NB4 (cell line): ENCODE results near the gene UBR2.

Experiments
- MAX ChIP-seq: IDR thresholded peaks from 2 replicates; pipeline ENCODE4 v1.6.1; 2011; ENCODE audit warnings: low read depth, low read length
- MYC ChIP-seq: IDR thresholded peaks from 2 replicates; pipeline ENCODE4 v1.6.1; 2011; ENCODE audit warnings: low read depth, low read length
- POLR2A ChIP-seq: IDR thresholded peaks from 2 replicates; pipeline ENCODE4 v1.6.1; 2011; ENCODE audit warnings: mild to moderate bottlenecking; ENCODE audit not compliant: insufficient read length; ENCODE audit errors: extremely low read depth
- TF ChIP-seq, protein P1 (sequence below): IDR thresholded peaks from one replicate; pipeline ENCODE4 v1.5.1; 2012; ENCODE audit warnings: low read depth, low read length

DNA sequence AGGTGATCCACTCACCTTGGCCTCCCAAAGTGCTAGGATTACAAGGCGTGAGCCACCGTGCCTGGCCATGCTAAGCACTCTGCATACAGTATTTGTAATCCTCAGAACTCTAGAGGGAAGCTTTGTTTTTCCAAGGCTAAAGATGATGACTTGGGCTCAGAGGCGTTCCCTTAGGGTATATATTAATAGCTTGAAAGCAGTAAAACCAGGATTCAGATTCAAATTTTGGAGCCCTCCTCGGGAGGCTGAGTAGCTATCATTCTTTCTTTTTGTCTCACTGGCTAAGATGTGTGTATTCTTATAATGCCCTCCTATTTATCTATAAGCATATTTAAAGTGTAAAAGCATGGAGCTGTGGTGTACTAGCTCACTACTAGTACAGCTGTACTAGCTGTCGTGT lies 90.0 kb downstream of the UBR2 start:
- TF ChIP-seq, protein P1, sequence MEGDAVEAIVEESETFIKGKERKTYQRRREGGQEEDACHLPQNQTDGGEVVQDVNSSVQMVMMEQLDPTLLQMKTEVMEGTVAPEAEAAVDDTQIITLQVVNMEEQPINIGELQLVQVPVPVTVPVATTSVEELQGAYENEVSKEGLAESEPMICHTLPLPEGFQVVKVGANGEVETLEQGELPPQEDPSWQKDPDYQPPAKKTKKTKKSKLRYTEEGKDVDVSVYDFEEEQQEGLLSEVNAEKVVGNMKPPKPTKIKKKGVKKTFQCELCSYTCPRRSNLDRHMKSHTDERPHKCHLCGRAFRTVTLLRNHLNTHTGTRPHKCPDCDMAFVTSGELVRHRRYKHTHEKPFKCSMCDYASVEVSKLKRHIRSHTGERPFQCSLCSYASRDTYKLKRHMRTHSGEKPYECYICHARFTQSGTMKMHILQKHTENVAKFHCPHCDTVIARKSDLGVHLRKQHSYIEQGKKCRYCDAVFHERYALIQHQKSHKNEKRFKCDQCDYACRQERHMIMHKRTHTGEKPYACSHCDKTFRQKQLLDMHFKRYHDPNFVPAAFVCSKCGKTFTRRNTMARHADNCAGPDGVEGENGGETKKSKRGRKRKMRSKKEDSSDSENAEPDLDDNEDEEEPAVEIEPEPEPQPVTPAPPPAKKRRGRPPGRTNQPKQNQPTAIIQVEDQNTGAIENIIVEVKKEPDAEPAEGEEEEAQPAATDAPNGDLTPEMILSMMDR = no peak
- TF ChIP-seq POLR2A (no peak), MYC (no peak), MAX (no peak)
